HL-60 (cell line): ENCODE measurements around the gene FIS1.
A peak's percentile ranks its signal among the peaks of the same experiment; 100 is the strongest.

Experiments
- DNase-seq, 2 experiments: peaks; one replicate each; pipeline ENCODE4 v3.0.0-alpha.2; 2010 to 2020; ENCODE audit warnings: low read depth in 1 of 2, low spot score in 1 of 2
- H3K27ac ChIP-seq: fragments of 250-450 bp; sonication (Bioruptor Pico); replicated peaks from 2 replicates; pipeline ENCODE4 v1.5.1; 2020; ENCODE audit warnings: mild to moderate bottlenecking, moderate library complexity
- H3K27me3 ChIP-seq: fragments of 250-450 bp; sonication (Bioruptor Pico); 2 replicates; pipeline ENCODE4 v1.5.1; 2021; ENCODE audit warnings: mild to moderate bottlenecking, moderate library complexity; ENCODE audit not compliant: insufficient read depth, poor library complexity, severe bottlenecking
- H3K4me3 ChIP-seq: replicated peaks from 2 replicates; pipeline ENCODE4 v1.5.1; 2011; ENCODE audit warnings: mild to moderate bottlenecking, control low read depth, low read length; ENCODE audit not compliant: insufficient read depth
- CTCF ChIP-seq: IDR thresholded peaks from one replicate; pipeline ENCODE4 v1.5.1; 2011; ENCODE audit warnings: low read length, control low read depth, inconsistent platforms; ENCODE audit not compliant: insufficient read depth
- GABPA ChIP-seq: IDR thresholded peaks from 2 replicates; pipeline ENCODE4 v1.6.1; 2012; ENCODE audit warnings: low read depth
- POLR2AphosphoS5 ChIP-seq: IDR thresholded peaks from 2 replicates; pipeline ENCODE4 v1.6.1; 2012; ENCODE audit warnings: low read depth
- SPI1 ChIP-seq: IDR thresholded peaks from 2 replicates; pipeline ENCODE4 v1.6.1; 2012; ENCODE audit warnings: low read depth, mild to moderate bottlenecking, borderline replicate concordance
- TF ChIP-seq, protein P1 (sequence below): IDR thresholded peaks from 2 replicates; pipeline ENCODE4 v1.6.1; 2012; ENCODE audit warnings: low read depth; ENCODE audit not compliant: insufficient replicate concordance

The FIS1 gene

GRCh38 chr7:101223528-101223927 lies 21.4 kb downstream of the FIS1 start:
- Histone ChIP-seq H3K4me3 (no peak overlapping the region), H3K27me3 (no peaks in the 10 kb centered on the region), H3K27ac (no peak overlapping the region)
- no peak for DNase-seq
- no peak for TF ChIP-seq SPI1
- TF ChIP-seq, protein P1, sequence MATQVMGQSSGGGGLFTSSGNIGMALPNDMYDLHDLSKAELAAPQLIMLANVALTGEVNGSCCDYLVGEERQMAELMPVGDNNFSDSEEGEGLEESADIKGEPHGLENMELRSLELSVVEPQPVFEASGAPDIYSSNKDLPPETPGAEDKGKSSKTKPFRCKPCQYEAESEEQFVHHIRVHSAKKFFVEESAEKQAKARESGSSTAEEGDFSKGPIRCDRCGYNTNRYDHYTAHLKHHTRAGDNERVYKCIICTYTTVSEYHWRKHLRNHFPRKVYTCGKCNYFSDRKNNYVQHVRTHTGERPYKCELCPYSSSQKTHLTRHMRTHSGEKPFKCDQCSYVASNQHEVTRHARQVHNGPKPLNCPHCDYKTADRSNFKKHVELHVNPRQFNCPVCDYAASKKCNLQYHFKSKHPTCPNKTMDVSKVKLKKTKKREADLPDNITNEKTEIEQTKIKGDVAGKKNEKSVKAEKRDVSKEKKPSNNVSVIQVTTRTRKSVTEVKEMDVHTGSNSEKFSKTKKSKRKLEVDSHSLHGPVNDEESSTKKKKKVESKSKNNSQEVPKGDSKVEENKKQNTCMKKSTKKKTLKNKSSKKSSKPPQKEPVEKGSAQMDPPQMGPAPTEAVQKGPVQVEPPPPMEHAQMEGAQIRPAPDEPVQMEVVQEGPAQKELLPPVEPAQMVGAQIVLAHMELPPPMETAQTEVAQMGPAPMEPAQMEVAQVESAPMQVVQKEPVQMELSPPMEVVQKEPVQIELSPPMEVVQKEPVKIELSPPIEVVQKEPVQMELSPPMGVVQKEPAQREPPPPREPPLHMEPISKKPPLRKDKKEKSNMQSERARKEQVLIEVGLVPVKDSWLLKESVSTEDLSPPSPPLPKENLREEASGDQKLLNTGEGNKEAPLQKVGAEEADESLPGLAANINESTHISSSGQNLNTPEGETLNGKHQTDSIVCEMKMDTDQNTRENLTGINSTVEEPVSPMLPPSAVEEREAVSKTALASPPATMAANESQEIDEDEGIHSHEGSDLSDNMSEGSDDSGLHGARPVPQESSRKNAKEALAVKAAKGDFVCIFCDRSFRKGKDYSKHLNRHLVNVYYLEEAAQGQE = no peak
- TF ChIP-seq GABPA = no peak

- no peaks in the 10 kb centered on the region for H3K27me3 ChIP-seq
- H3K4me3 ChIP-seq = no peak overlapping the region
- no peak overlapping the region for H3K27ac ChIP-seq
- DNase-seq = no peak
- TF ChIP-seq CTCF = no peak
Measured at GRCh38 chr7:101222275-101222830, 22.5 kb downstream of the FIS1 start.

- H3K4me3 ChIP-seq = no peak overlapping the region
- H3K27ac ChIP-seq = no peak overlapping the region
- TF ChIP-seq SPI1 (no peak), GABPA (no peak), CTCF (no peak), POLR2AphosphoS5 (no peak)
- TF ChIP-seq, protein P1 = no peak
- DNase-seq = no peak
- no peaks in the 10 kb centered on the region for H3K27me3 ChIP-seq
Measured at GRCh38 chr7:101220295-101220694, 24.6 kb downstream of the FIS1 start.

DNA sequence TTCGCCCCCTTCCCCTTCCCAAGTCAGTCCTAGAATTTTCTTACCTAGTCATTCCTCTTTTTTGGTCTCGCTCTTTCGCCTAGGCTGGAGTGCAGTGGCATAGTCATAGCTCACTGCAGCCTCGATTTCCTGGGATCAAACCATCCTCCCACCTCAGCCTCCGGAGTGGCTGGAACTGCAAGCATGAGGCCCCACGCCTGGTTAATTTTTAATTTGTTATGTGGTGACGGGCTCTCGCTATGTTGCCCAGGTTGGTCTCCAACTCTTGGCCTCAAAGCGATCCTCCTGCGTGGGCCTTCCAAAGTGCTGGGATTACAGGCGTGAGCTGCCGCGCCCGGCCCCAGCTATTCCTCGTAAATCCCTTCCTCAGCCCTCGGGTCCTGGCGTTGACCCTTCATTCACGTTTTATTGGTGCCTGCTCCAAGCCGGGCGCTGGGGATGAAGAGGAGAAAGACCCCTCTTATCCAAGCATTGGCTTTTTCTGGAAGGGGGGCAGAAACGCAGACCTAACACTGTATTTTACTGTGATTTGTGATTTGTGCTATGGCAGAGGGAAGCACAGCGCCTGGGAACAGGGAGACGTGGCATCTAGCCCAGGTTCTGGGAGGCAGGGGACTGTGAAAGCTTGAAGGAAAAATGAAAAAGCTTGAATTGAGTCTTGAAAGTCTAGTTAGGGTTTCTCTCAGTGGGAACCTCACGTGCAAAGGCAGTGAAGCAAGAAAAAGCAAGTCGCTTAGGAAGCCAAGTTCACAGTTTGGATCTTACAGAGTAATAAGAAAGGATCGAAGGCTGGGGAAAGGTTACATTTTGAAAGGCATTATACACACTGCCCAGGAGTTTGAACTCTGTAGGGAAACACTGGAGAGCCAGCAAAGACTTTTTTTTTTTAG lies 26.4 kb downstream of the FIS1 start:
- H3K4me3 ChIP-seq = peak overlapping the region; percentile 94
- TF ChIP-seq SPI1 (no peak), POLR2AphosphoS5 (no peak), CTCF (no peak), GABPA (no peak)
- TF ChIP-seq, protein P1 = no peak
- peak overlapping the region; percentile 79 for H3K27ac ChIP-seq
- H3K27me3 ChIP-seq = no peaks in the 10 kb centered on the region
- DNase-seq = no peak
